Sciatic nerve (tissue), 2 donors: ENCODE data around the gene WHAMM. TPM values are rescaled to one million over a fixed set of nuclear protein-coding genes. Genes with fewer than 3 reads are reported as not detected.
"Not testable (repeated sequence)": the region's sequence is repeated elsewhere in the genome, so short reads cannot be mapped to it uniquely, and the experiment has no call there.

Experiments
- ATAC-seq: fragments of 200-7000 bp; cut with Tn5 transposase; one replicate; pipeline ENCODE4 v1.9.1; 2020; ENCODE audit warnings: mild to moderate bottlenecking, moderate library complexity
- DNase-seq: peaks from one replicate; pipeline ENCODE4 v3.0.0-alpha.2; 2020; ENCODE audit warnings: low spot score
- intact Hi-C: fragments of 100-400 bp; cut with DNase I; formaldehyde crosslinking; loops from one replicate; pipeline ENCODE4 v1.14.2; 2022
- total RNA-seq: library from RNA; stranded (reverse); fragmentation: NEBNext Ultra II Directional; extraction: Animal tissue kit (Norgen Biotek cat#: 25700); gene quantifications from one replicate; pipeline ENCODE4 v1.2.1, GENCODE V29; 2021
- donor health status: DM: no; HTN: no; CAD: no.
- donor health status: DM: no; HTN: no; CAD: no.

Gene WHAMM
- total RNA-seq, 1 donor from 2014 or later = 14.2 TPM

- no peak for DNase-seq
- no peak for ATAC-seq
- intact Hi-C loops = no loop called here
These were observed 45.1 kb downstream of the WHAMM start for GRCh38 chr15:82854554-82854953.

- ATAC-seq = no peak
- intact Hi-C loops = no loop called here
- DNase-seq = no peak
These were observed 46.1 kb downstream of the WHAMM start for GRCh38 chr15:82855286-82856100.

- intact Hi-C loops = no loop called here
- no peak for ATAC-seq
- peak; percentile 13 for DNase-seq
These were observed 47.2 kb downstream of the WHAMM start for GRCh38 chr15:82856397-82857170.

- DNase-seq (peak; percentile 21), ATAC-seq (no peak)
These were observed 49.5 kb downstream of the WHAMM start for GRCh38 chr15:82858932-82859331.

GRCh38 chr15:82862886-82863285, 53.5 kb downstream of the WHAMM start:
- DNase-seq = peak; percentile 9
- intact Hi-C loops = no loop called here
- no peak for ATAC-seq

More at GRCh38 chr15:82858932-82859331, 49.5 kb downstream of the WHAMM start:
- intact Hi-C loops = no loop called here

- DNase-seq = no peak
These were observed 55.5 kb downstream of the WHAMM start for GRCh38 chr15:82864967-82865366.

GRCh38 chr15:82865581-82865980, 56.2 kb downstream of the WHAMM start:
- ATAC-seq, DNase-seq, intact Hi-C loops: not testable (repeated sequence)

More at GRCh38 chr15:82864967-82865366, 55.5 kb downstream of the WHAMM start:
- intact Hi-C loops = no loop called here
- no peak for ATAC-seq

GRCh38 chr15:82865981-82866380, 56.6 kb downstream of the WHAMM start:
- ATAC-seq, intact Hi-C loops: not testable (repeated sequence)
- DNase-seq = peak; percentile 18

- no peak for DNase-seq
- intact Hi-C loops = no loop called here
- ATAC-seq = peak; percentile 32
These were observed 61.4 kb downstream of the WHAMM start for GRCh38 chr15:82870727-82871320.

- intact Hi-C loops = no loop called here
- DNase-seq (no peak), ATAC-seq (peak; percentile 24)
These were observed 61.9 kb downstream of the WHAMM start for GRCh38 chr15:82871358-82871757.

- intact Hi-C loops = no loop called here
- ATAC-seq (no peak), DNase-seq (no peak)
These were observed 62.5 kb downstream of the WHAMM start for GRCh38 chr15:82871832-82872484.

- no peak for DNase-seq
These were observed 63.7 kb downstream of the WHAMM start for GRCh38 chr15:82873000-82873680.

GRCh38 chr15:82874267-82874666, 64.8 kb downstream of the WHAMM start:
- no peak for DNase-seq
- no peak for ATAC-seq
- intact Hi-C loops = no loop called here

More at GRCh38 chr15:82873000-82873680, 63.7 kb downstream of the WHAMM start:
- intact Hi-C loops = no loop called here
- no peak for ATAC-seq

GRCh38 chr15:82874961-82875360, 65.5 kb downstream of the WHAMM start:
- ATAC-seq (no peak), DNase-seq (no peak)
- intact Hi-C loops = no loop called here

GRCh38 chr15:82875411-82876003, 66.1 kb downstream of the WHAMM start:
- intact Hi-C loops = no loop called here
- ATAC-seq (no peak), DNase-seq (no peak)

- intact Hi-C loops = no loop called here
- ATAC-seq = no peak
These were observed 68.4 kb downstream of the WHAMM start for GRCh38 chr15:82877825-82878224.

GRCh38 chr15:82878325-82878724, 68.9 kb downstream of the WHAMM start:
- ATAC-seq = no peak
- intact Hi-C loops = no loop called here
- no peak for DNase-seq

More at GRCh38 chr15:82877825-82878224, 68.4 kb downstream of the WHAMM start:
- no peak for DNase-seq

GRCh38 chr15:82880704-82881103, 71.3 kb downstream of the WHAMM start:
- ATAC-seq (no peak), DNase-seq (no peak)
- intact Hi-C loops = no loop called here
